SU-DHL-6 (cell line): ENCODE results near the gene DNAH5.

Experiments
- EZH2phosphoT487 ChIP-seq: fragments of 200-600 bp; sonication (generic), shearing (Covaris generic); conservative IDR thresholded peaks from 2 replicates; pipeline ENCODE4 v1.6.1; 2018; ENCODE audit warnings: mild to moderate bottlenecking, antibody characterized with exemption, low read length, moderate library complexity, mixed read lengths
- TF ChIP-seq, protein P1 (sequence below): fragments of 200-600 bp; sonication (generic); IDR thresholded peaks from one replicate; pipeline ENCODE4 v1.5.1; 2017; ENCODE audit warnings: antibody characterized with exemption, mild to moderate bottlenecking, low read length, moderate library complexity; ENCODE audit not compliant: insufficient read depth, poor library complexity, severe bottlenecking

- TF ChIP-seq EZH2phosphoT487: no peak
- TF ChIP-seq, protein P1, sequence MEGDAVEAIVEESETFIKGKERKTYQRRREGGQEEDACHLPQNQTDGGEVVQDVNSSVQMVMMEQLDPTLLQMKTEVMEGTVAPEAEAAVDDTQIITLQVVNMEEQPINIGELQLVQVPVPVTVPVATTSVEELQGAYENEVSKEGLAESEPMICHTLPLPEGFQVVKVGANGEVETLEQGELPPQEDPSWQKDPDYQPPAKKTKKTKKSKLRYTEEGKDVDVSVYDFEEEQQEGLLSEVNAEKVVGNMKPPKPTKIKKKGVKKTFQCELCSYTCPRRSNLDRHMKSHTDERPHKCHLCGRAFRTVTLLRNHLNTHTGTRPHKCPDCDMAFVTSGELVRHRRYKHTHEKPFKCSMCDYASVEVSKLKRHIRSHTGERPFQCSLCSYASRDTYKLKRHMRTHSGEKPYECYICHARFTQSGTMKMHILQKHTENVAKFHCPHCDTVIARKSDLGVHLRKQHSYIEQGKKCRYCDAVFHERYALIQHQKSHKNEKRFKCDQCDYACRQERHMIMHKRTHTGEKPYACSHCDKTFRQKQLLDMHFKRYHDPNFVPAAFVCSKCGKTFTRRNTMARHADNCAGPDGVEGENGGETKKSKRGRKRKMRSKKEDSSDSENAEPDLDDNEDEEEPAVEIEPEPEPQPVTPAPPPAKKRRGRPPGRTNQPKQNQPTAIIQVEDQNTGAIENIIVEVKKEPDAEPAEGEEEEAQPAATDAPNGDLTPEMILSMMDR: no peak
Observed at GRCh38 chr5:13745508-13745907, 199.0 kb downstream of the DNAH5 start.
